Measurements from ENCODE around the gene ATG16L1.

The ATG16L1 gene

DNA sequence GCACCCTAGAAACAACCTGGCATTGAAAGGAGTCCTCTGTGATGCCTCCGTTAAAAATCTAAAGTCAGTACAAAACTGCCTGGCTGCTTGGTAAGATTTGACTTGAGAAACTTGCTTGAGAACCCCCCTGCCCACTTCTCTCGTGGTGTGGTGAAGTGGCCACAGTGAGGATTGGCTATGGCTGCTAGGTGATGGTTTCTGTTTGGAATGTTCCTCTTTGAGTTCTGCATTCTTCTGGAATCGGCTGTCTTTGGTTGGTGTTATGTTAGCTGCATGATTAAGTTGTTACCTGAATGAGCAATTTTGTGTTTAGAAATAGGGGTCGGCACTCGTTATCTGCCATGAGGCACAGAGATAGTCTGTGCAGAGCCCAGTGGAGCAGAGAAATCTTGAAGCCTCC is 34.4 kb downstream of the ATG16L1 start:
- ChIA-PET POLR2A (no interaction called here), CTCF (interaction anchor here (2.6 kb wide), 1 partner anchor 12 kb away, joined by 7 read pairs; no protein-coding TSS in a partner anchor)
- TF ChIP-seq, protein P1, sequence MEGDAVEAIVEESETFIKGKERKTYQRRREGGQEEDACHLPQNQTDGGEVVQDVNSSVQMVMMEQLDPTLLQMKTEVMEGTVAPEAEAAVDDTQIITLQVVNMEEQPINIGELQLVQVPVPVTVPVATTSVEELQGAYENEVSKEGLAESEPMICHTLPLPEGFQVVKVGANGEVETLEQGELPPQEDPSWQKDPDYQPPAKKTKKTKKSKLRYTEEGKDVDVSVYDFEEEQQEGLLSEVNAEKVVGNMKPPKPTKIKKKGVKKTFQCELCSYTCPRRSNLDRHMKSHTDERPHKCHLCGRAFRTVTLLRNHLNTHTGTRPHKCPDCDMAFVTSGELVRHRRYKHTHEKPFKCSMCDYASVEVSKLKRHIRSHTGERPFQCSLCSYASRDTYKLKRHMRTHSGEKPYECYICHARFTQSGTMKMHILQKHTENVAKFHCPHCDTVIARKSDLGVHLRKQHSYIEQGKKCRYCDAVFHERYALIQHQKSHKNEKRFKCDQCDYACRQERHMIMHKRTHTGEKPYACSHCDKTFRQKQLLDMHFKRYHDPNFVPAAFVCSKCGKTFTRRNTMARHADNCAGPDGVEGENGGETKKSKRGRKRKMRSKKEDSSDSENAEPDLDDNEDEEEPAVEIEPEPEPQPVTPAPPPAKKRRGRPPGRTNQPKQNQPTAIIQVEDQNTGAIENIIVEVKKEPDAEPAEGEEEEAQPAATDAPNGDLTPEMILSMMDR (IDR thresholded peaks at IDR 0.05; ENCODE audit: control extremely low read depth, extremely low read depth, low read depth, missing control alignments), result no peak
- DNase-seq (ENCODE audit: extremely low spot score), result no peak

DNA sequence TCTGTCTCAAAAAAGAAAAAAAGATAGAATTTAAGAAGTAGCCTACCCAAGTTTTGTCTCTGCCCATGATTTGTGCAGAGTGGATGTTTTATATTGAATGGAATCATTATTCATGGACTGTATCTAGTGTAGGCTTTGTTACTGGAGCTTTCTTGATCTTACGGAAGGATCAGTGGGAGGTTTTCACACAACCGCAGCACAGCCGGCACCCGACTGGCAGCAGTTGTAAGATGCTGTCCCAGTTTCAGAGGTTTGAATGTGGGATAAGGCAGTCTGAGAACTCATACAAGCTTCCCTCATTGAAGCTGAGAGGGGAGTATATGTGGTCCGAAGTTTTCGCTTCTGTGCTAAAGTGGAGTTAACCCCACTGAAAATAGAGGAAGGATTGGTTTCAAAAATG is 36.4 kb downstream of the ATG16L1 start:
- no peak for DNase-seq (ENCODE audit: extremely low spot score)
- ChIA-PET POLR2A (no interaction called here), CTCF (interaction anchor here (1.1 to 1.8 kb wide), 5 partner anchors 8 to 155 kb away, joined by 3 to 5 read pairs (median 3); no protein-coding TSS in a partner anchor)
- TF ChIP-seq, protein P1 (IDR thresholded peaks at IDR 0.05; ENCODE audit: control extremely low read depth, extremely low read depth, low read depth, missing control alignments), result no peak

DNA sequence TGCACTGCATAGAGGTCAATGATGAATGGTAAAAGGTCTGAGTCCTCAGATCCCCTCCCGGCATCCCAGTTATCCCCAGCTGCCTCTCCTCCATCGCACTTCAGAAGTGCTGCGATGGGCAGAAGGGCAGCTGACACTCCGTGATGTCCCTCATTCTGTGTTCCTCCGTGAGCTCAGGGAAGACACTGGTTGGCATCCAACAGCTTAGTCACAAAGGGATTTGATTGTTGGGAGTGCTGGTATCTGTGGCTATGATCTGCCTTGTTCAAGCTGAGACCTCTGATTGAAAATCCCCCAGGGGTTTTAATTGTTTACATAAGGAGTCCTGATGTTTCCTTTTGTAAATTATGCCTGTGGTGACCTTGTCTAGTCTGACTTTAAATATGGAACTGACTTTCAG is 37.2 kb downstream of the ATG16L1 start:
- ChIA-PET POLR2A (no interaction called here), CTCF (interaction anchor here (1.1 to 1.8 kb wide), 4 partner anchors 9 to 21 kb away, joined by 3 to 5 read pairs (median 4); no protein-coding TSS in a partner anchor)
- no peak for DNase-seq (ENCODE audit: extremely low spot score)
- TF ChIP-seq, protein P1 (IDR thresholded peaks at IDR 0.05; ENCODE audit: control extremely low read depth, extremely low read depth, low read depth, missing control alignments), result no peak

- ChIA-PET POLR2A (no interaction called here), CTCF (interaction anchor here (1.1 kb wide), 1 partner anchor 21 kb away, joined by 3 read pairs; no protein-coding TSS in a partner anchor)
- TF ChIP-seq, protein P1 (IDR thresholded peaks at IDR 0.05; ENCODE audit: control extremely low read depth, extremely low read depth, low read depth, missing control alignments), result no peak
- DNase-seq (ENCODE audit: extremely low spot score), result no peak
Observed at GRCh38 chr2:233289648-233290047, 38.2 kb downstream of the ATG16L1 start.

GRCh38 chr2:233290051-233290845 is 38.8 kb downstream of the ATG16L1 start:
- CTCF ChIA-PET, result interaction anchor here (1.1 kb wide), 1 partner anchor 22 kb away, joined by 3 read pairs; no protein-coding TSS in a partner anchor
- TF ChIP-seq, protein P1 (IDR thresholded peaks at IDR 0.05; ENCODE audit: control extremely low read depth, extremely low read depth, low read depth, missing control alignments), result no peak
- POLR2A ChIA-PET, result no interaction called here
- no peak for DNase-seq (ENCODE audit: extremely low spot score)

DNA sequence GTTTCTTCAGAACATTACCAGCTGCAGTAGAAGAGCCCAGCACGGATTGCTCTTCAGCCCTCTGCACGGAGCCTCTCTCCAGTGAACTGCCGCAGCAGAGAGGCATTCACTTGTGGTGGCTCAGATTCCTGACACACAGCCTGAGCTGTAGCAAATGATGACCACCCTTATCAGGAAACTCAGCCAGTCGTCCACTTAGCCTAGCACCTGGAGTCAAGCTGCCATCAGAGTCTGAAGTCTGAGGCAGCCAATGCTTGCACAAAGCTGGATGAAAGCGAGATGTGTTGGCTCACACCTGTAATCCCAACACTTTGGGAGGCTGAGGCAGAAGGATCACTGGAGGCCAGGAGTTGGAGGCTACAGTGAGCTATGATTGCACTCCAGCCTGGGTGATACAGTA is 44.4 kb downstream of the ATG16L1 start:
- TF ChIP-seq, protein P1 (IDR thresholded peaks at IDR 0.05; ENCODE audit: control extremely low read depth, extremely low read depth, low read depth, missing control alignments), result no peak
- ChIA-PET POLR2A (interaction anchor here (0.6 kb wide), 1 partner anchor 218 kb away, joined by 5 read pairs; no protein-coding TSS in a partner anchor), CTCF (interaction anchor here (0.7 to 0.9 kb wide), 3 partner anchors 12 to 44 kb away, joined by 3 to 4 read pairs (median 3); partner anchors contain the start of gene ATG16L1)
- no peak for DNase-seq (ENCODE audit: extremely low spot score)
